ENCODE data around the gene TMEM190. TPM values are rescaled to one million over a fixed set of nuclear protein-coding genes. Genes with fewer than 3 reads are reported as not detected.
"Not testable (repeated sequence)": the region's sequence is repeated elsewhere in the genome, so short reads cannot be mapped to it uniquely, and the experiment has no call there.

Gene TMEM190
- 4.0 and 14.0 TPM in 2 replicates for total RNA-seq (2014; rRNA removed; shearing (Covaris generic))

- DNase-seq (ENCODE audit: low spot score), result no peak
- in situ Hi-C loops (cut with HindIII; ENCODE audit: low sequenced_read_pairs), result no loop called here
These were observed at the start of gene TMEM190 for GRCh38 chr19:55376241-55376933. Gene TMEM190 (plus strand): TSS chr19:55376826. CDS start chr19:55376854, 28 bp downstream.

- DNase-seq (ENCODE audit: low spot score); in situ Hi-C loops (cut with HindIII; ENCODE audit: low sequenced_read_pairs): not testable (repeated sequence)
These were observed 47.8 kb upstream of the TMEM190 start for GRCh38 chr19:55328774-55329318.

- in situ Hi-C loops (cut with HindIII; ENCODE audit: low sequenced_read_pairs); DNase-seq (ENCODE audit: low spot score): not testable (repeated sequence)
These were observed 46.8 kb upstream of the TMEM190 start for GRCh38 chr19:55329791-55330190.

GRCh38 chr19:55333870-55334269, 42.8 kb upstream of the TMEM190 start:
- DNase-seq (ENCODE audit: low spot score), result no peak
- in situ Hi-C loops (cut with HindIII; ENCODE audit: low sequenced_read_pairs), result no loop called here

GRCh38 chr19:55336101-55336500, 40.5 kb upstream of the TMEM190 start:
- in situ Hi-C loops (cut with HindIII; ENCODE audit: low sequenced_read_pairs), result no loop called here
- no peak for DNase-seq (ENCODE audit: low spot score)

GRCh38 chr19:55339105-55339888, 37.3 kb upstream of the TMEM190 start, which contains the start of gene KMT5C:
Gene KMT5C (plus strand): TSS chr19:55339876. CDS start chr19:55341937, 2,061 bp downstream.
- peak; percentile 100 for DNase-seq (ENCODE audit: low spot score)
- in situ Hi-C loops (cut with HindIII; ENCODE audit: low sequenced_read_pairs), result no loop called here

- DNase-seq (ENCODE audit: low spot score), result no peak
- in situ Hi-C loops (cut with HindIII; ENCODE audit: low sequenced_read_pairs), result loop anchor here (10.0 kb wide), 1 partner anchor 165 kb away; no protein-coding TSS in a partner anchor
These were observed 36.5 kb upstream of the TMEM190 start for GRCh38 chr19:55339889-55340783.

- no peak for DNase-seq (ENCODE audit: low spot score)
- in situ Hi-C loops (cut with HindIII; ENCODE audit: low sequenced_read_pairs), result loop anchor here (10.0 kb wide), 1 partner anchor 166 kb away; no protein-coding TSS in a partner anchor
These were observed 35.9 kb upstream of the TMEM190 start for GRCh38 chr19:55340784-55341147.

- in situ Hi-C loops (cut with HindIII; ENCODE audit: low sequenced_read_pairs), result loop anchor here (10.0 kb wide), 1 partner anchor 166 kb away; no protein-coding TSS in a partner anchor
- peak; percentile 66 for DNase-seq (ENCODE audit: low spot score)
These were observed 35.4 kb upstream of the TMEM190 start for GRCh38 chr19:55341171-55341588.

GRCh38 chr19:55341595-55342531, 34.8 kb upstream of the TMEM190 start:
- no peak for DNase-seq (ENCODE audit: low spot score)
- in situ Hi-C loops (cut with HindIII; ENCODE audit: low sequenced_read_pairs), result loop anchor here (10.0 kb wide), 1 partner anchor 167 kb away; no protein-coding TSS in a partner anchor

- in situ Hi-C loops (cut with HindIII; ENCODE audit: low sequenced_read_pairs), result loop anchor here (10.0 kb wide), 1 partner anchor 170 kb away; no protein-coding TSS in a partner anchor
- no peak for DNase-seq (ENCODE audit: low spot score)
These were observed 32.2 kb upstream of the TMEM190 start for GRCh38 chr19:55344444-55344843.

GRCh38 chr19:55345101-55345817, 31.4 kb upstream of the TMEM190 start:
- DNase-seq (ENCODE audit: low spot score), result no peak
- in situ Hi-C loops (cut with HindIII; ENCODE audit: low sequenced_read_pairs), result loop anchor here (10.0 kb wide), 1 partner anchor 170 kb away; no protein-coding TSS in a partner anchor

GRCh38 chr19:55345818-55346724, 30.6 kb upstream of the TMEM190 start:
- in situ Hi-C loops (cut with HindIII; ENCODE audit: low sequenced_read_pairs), result loop anchor here (10.0 kb wide), 1 partner anchor 171 kb away; no protein-coding TSS in a partner anchor

GRCh38 chr19:55346725-55347441, 29.7 kb upstream of the TMEM190 start:
- in situ Hi-C loops (cut with HindIII; ENCODE audit: low sequenced_read_pairs), result loop anchor here (10.0 kb wide), 1 partner anchor 172 kb away; no protein-coding TSS in a partner anchor
- DNase-seq (ENCODE audit: low spot score), result peak; percentile 31

More at GRCh38 chr19:55345818-55346724, 30.6 kb upstream of the TMEM190 start:
- DNase-seq (ENCODE audit: low spot score), result no peak

GRCh38 chr19:55347442-55348009, 29.1 kb upstream of the TMEM190 start:
- DNase-seq (ENCODE audit: low spot score), result no peak
- in situ Hi-C loops (cut with HindIII; ENCODE audit: low sequenced_read_pairs), result loop anchor here (10.0 kb wide), 1 partner anchor 173 kb away; no protein-coding TSS in a partner anchor

All from G401 (cell line).